Measurements from ENCODE around the gene MYO3B. TPM values are rescaled to one million over a fixed set of nuclear protein-coding genes. Genes with fewer than 3 reads are reported as not detected.

Gene MYO3B
- total and polyA plus RNA-seq, 2 of the 8 experiments (the other 6 are each of a cell fraction or from before 2014, with no cell fraction given): 0.17 to 0.19 TPM

DNA sequence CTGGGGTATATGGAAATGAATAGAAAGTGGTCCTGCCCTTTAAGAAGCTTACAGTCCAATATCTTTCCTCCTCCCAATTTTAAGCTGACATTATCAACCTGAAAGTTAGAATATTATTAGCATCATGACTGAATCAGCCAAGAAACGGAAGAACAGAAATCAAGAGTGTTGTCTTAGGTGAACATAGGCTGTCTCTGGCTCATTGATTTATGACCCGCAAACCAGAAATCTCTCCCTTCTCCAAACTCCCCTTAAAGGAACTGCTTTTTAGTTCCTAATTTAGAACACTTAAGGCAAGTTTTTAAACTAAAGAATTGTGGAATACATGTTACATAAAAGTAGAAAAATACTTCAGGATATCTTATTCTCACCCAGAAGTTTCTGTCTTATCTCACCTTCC lies 62.7 kb downstream of the MYO3B start (continued):
- TF ChIP-seq SIX5 (IDR thresholded peaks at IDR 0.05; ENCODE audit: low read depth, low read length) (no peak), CHD1 (IDR thresholded peaks at IDR 0.05; ENCODE audit: low read depth, low read length) (no peak)
